Fibroblast of lung (primary cell): ENCODE measurements around the gene MSI2. TPM values are rescaled to one million over a fixed set of nuclear protein-coding genes. Genes with fewer than 3 reads are reported as not detected.

Experiments
- DNase-seq, 2 donors: peaks; one replicate each; pipeline versions ENCODE4 v3.0.0 to v3.0.0-alpha.2; 2010; ENCODE audit warnings: low read depth in 2 of 2
- H2AFZ ChIP-seq: 2 replicates; pipeline ENCODE4 v1.5.1; 2012; ENCODE audit warnings: low read length, control low read depth, inconsistent platforms
- H3K27ac ChIP-seq: 2 replicates; pipeline ENCODE4 v1.5.1; 2011; ENCODE audit warnings: low read length, control low read depth; ENCODE audit not compliant: insufficient read depth
- H3K27me3 ChIP-seq: 2 replicates; pipeline ENCODE4 v1.5.1; 2011; ENCODE audit warnings: mild to moderate bottlenecking, low read length; ENCODE audit not compliant: control insufficient read depth, insufficient read depth
- H3K36me3 ChIP-seq: 2 replicates; pipeline ENCODE4 v1.5.1; 2011; ENCODE audit warnings: low read length; ENCODE audit not compliant: control insufficient read depth, insufficient read depth
- H3K4me1 ChIP-seq: 2 replicates; pipeline ENCODE4 v1.5.1; 2011; ENCODE audit warnings: low read length; ENCODE audit not compliant: control insufficient read depth, insufficient read depth; ENCODE audit errors: extremely low read depth
- H3K4me2 ChIP-seq: 2 replicates; pipeline ENCODE4 v1.5.1; 2011; ENCODE audit warnings: low read length, control low read depth; ENCODE audit not compliant: insufficient read depth; ENCODE audit errors: extremely low read depth
- H3K4me3 ChIP-seq, 4 experiments: fragments of 200-600 bp in 1 of 4; sonication (generic) in 1 of 4; replicated peaks in 1 of 4; 2 replicates each; pipeline ENCODE4 v1.5.1; 2011 to 2016; ENCODE audit warnings: low read length in 4 of 4, low read depth in 3 of 4, mild to moderate bottlenecking in 3 of 4, control low read depth in 2 of 4, inconsistent platforms in 1 of 4, mixed read lengths in 1 of 4; ENCODE audit not compliant: insufficient read depth in 1 of 4; ENCODE audit errors: control extremely low read depth in 1 of 4
- H3K79me2 ChIP-seq: 2 replicates; pipeline ENCODE4 v1.5.1; 2012; ENCODE audit warnings: mild to moderate bottlenecking, low read length, inconsistent platforms; ENCODE audit not compliant: control insufficient read depth, insufficient read depth
- H3K9ac ChIP-seq: 2 replicates; pipeline ENCODE4 v1.5.1; 2011; ENCODE audit warnings: mild to moderate bottlenecking, low read length, control low read depth; ENCODE audit not compliant: insufficient read depth
- H3K9me3 ChIP-seq: 2 replicates; pipeline ENCODE4 v1.5.1; 2012; ENCODE audit warnings: low read depth, low read length; ENCODE audit not compliant: control insufficient read depth, insufficient read depth
- H4K20me1 ChIP-seq: 2 replicates; pipeline ENCODE4 v1.5.1; 2011; ENCODE audit warnings: low read length; ENCODE audit not compliant: control insufficient read depth, insufficient read depth; ENCODE audit errors: extremely low read depth
- EZH2 ChIP-seq: IDR thresholded peaks from 2 replicates; pipeline ENCODE4 v1.5.1; 2012; ENCODE audit warnings: low read length, control low read depth, mild to moderate bottlenecking; ENCODE audit errors: missing control alignments
- polyA plus RNA-seq, 2 donors: library from polyadenylated mRNA; depleted of rRNA in 1 of 2; stranded (reverse) in 1 of 2; unstranded in 1 of 2; fragments of >200 nt; gene quantifications; 2 replicates each; pipeline ENCODE4 v1.2.1, GENCODE V29; 2011 to 2012; ENCODE audit warnings: missing spikeins in 1 of 2
- total RNA-seq: library from RNA; depleted of rRNA; stranded (reverse); fragments of >200 nt; gene quantifications from 2 replicates; pipeline ENCODE4 v1.2.1, GENCODE V29; 2014
- TF ChIP-seq, protein P1 (sequence below), 2 donors: IDR thresholded peaks in 1 of 2; conservative IDR thresholded peaks in 1 of 2; 1 replicate in 1 of 2; 2 replicates in 1 of 2; pipeline ENCODE4 v1.5.1; 2011 to 2012; ENCODE audit warnings: low read length in 2 of 2, control low read depth in 1 of 2, inconsistent platforms in 1 of 2, low read depth in 1 of 2, mild to moderate bottlenecking in 1 of 2

Gene MSI2
- total and polyA plus RNA-seq, 2 donors (not counting 1 experiment from before 2014, with no cell fraction given): 6.8 to 14.2 TPM

DNA sequence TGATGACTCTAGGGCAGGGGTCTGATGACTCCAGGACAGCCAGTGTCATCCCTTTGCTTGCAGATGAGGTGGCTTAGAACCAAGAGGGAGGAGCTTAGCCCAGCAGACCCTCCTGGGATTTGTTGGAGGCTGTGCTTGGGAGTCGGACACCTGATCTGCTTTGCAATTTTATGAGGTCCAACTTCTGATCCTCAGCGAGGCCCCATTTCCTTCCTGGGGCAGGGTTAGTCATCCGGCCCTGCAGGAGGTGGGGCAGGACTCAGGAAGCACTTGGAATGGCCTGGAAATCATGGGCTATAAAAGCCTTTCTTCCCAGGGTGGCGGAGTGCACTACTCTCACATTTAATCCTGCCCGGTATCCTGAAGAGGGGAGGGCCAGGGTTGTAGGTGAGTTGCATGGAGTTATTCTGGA lies 168.5 kb downstream of the MSI2 start:
- H3K27ac ChIP-seq: no peak overlapping the region
- no peak for TF ChIP-seq EZH2
- TF ChIP-seq, protein P1, sequence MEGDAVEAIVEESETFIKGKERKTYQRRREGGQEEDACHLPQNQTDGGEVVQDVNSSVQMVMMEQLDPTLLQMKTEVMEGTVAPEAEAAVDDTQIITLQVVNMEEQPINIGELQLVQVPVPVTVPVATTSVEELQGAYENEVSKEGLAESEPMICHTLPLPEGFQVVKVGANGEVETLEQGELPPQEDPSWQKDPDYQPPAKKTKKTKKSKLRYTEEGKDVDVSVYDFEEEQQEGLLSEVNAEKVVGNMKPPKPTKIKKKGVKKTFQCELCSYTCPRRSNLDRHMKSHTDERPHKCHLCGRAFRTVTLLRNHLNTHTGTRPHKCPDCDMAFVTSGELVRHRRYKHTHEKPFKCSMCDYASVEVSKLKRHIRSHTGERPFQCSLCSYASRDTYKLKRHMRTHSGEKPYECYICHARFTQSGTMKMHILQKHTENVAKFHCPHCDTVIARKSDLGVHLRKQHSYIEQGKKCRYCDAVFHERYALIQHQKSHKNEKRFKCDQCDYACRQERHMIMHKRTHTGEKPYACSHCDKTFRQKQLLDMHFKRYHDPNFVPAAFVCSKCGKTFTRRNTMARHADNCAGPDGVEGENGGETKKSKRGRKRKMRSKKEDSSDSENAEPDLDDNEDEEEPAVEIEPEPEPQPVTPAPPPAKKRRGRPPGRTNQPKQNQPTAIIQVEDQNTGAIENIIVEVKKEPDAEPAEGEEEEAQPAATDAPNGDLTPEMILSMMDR (conservative IDR thresholded peaks at IDR 0.05 in 1 of 2, IDR thresholded peaks at IDR 0.05 in 1 of 2; ENCODE audit: low read depth in 1 of 2, low read length in 2 of 2): no peak

DNA sequence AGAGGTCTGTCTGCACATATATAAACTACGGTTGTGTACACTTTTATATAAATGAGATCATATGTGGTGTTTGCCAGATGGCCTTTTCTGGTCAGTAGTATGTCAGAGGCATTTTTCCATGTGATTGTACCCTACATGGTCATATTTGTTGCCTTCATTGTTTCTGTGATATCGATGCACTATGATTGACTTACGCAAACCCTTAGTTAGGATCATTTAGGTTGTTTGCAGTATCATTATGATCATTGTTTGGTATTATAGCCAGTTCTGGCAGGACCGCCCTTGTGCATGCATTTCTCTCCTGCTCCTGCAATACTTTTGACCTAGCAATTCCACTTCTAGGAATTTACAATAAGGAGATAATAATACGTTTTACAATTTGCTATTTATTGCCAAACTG lies 169.1 kb downstream of the MSI2 start:
- no peak overlapping the region for H3K4me3 ChIP-seq
- H3K4me1 ChIP-seq: no peaks in the 10 kb centered on the region
- no peak overlapping the region for H3K9ac ChIP-seq
- DNase-seq: peak in 1 of 2 donors; percentile 20
- no peak overlapping the region for H3K27ac ChIP-seq
- H3K27me3 ChIP-seq: no peaks in the 10 kb centered on the region
- H3K4me2 ChIP-seq: no peak overlapping the region
- H3K36me3 ChIP-seq: no peaks in the 10 kb centered on the region
- H2AFZ ChIP-seq: no peak overlapping the region
- H4K20me1 ChIP-seq: peaks cover 1% of the 10 kb centered on the region
- TF ChIP-seq EZH2: no peak
- TF ChIP-seq, protein P1 (conservative IDR thresholded peaks at IDR 0.05 in 1 of 2, IDR thresholded peaks at IDR 0.05 in 1 of 2; ENCODE audit: low read depth in 1 of 2, low read length in 2 of 2): no peak
- no peaks in the 10 kb centered on the region for H3K9me3 ChIP-seq
- H3K79me2 ChIP-seq: no peaks in the 10 kb centered on the region

More for the DNA sequence above, 168.5 kb downstream of the MSI2 start:
- H3K4me3 ChIP-seq: no peak overlapping the region
- no peaks in the 10 kb centered on the region for H3K9me3 ChIP-seq
- H3K79me2 ChIP-seq: no peaks in the 10 kb centered on the region
- no peak overlapping the region for H3K4me2 ChIP-seq
- H3K9ac ChIP-seq: no peak overlapping the region
- DNase-seq: peak in 1 of 2 donors; percentile 35
- H3K36me3 ChIP-seq: no peaks in the 10 kb centered on the region
- H3K4me1 ChIP-seq: no peaks in the 10 kb centered on the region
- peaks cover 1% of the 10 kb centered on the region for H4K20me1 ChIP-seq
- no peaks in the 10 kb centered on the region for H3K27me3 ChIP-seq
- H2AFZ ChIP-seq: no peak overlapping the region

- TF ChIP-seq, protein P1 (conservative IDR thresholded peaks at IDR 0.05 in 1 of 2, IDR thresholded peaks at IDR 0.05 in 1 of 2; ENCODE audit: low read depth in 1 of 2, low read length in 2 of 2): no peak
- no peak for TF ChIP-seq EZH2
- no peaks in the 10 kb centered on the region for H3K27me3 ChIP-seq
- H2AFZ ChIP-seq: no peak overlapping the region
- DNase-seq: no peak
- no peaks in the 10 kb centered on the region for H3K4me1 ChIP-seq
- H3K4me2 ChIP-seq: no peak overlapping the region
- no peaks in the 10 kb centered on the region for H3K79me2 ChIP-seq
- no peak overlapping the region for H3K4me3 ChIP-seq
- no peak overlapping the region for H3K9ac ChIP-seq
- no peaks in the 10 kb centered on the region for H3K9me3 ChIP-seq
- H3K27ac ChIP-seq: no peak overlapping the region
- H3K36me3 ChIP-seq: no peaks in the 10 kb centered on the region
- H4K20me1 ChIP-seq: peaks cover 1% of the 10 kb centered on the region
These were observed 169.9 kb downstream of the MSI2 start for GRCh38 chr17:57425903-57426880.
